Activated gamma-delta T cell treated with Interleukin-2 at 50 U/mL for 16 hours (primary cell): ENCODE results near the gene GTPBP6.
"Not testable (repeated sequence)": the region's sequence is repeated elsewhere in the genome, so short reads cannot be mapped to it uniquely, and the experiment has no call there.

Source experiments
- DNase-seq: peaks from one replicate; pipeline ENCODE4 v3.0.0-alpha.2; 2020

Gene GTPBP6

DNA sequence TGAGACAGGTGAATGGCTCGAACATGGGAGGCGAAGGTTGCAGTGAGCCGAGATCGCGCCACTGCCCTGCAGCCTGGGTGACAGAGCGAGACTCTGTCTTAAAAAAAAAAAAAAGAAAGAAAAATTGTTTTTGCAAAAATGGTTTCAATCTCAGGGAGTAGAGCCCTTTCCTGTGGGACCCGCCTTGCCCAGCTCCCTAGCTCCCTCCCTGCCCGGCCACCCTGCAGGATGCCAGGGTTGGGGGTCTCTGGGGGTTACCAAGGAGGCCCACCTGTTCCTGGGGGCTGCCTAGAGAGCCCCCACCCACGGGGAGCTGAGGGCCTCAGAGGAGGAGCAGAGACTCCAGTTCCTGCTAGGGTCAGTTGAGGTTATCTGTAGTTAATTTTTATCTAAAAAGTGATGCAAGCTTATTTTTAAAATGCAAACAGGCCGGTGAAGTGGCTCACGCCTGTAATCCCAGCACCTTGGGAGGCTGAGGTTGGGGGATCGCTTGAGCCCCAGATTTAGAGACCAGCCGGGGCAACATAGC, 56.2 kb downstream of the GTPBP6 start:
- no peak for DNase-seq

- no peak for DNase-seq
These were observed 56.7 kb downstream of the GTPBP6 start for GRCh38 chrX:261919-262352.

DNA sequence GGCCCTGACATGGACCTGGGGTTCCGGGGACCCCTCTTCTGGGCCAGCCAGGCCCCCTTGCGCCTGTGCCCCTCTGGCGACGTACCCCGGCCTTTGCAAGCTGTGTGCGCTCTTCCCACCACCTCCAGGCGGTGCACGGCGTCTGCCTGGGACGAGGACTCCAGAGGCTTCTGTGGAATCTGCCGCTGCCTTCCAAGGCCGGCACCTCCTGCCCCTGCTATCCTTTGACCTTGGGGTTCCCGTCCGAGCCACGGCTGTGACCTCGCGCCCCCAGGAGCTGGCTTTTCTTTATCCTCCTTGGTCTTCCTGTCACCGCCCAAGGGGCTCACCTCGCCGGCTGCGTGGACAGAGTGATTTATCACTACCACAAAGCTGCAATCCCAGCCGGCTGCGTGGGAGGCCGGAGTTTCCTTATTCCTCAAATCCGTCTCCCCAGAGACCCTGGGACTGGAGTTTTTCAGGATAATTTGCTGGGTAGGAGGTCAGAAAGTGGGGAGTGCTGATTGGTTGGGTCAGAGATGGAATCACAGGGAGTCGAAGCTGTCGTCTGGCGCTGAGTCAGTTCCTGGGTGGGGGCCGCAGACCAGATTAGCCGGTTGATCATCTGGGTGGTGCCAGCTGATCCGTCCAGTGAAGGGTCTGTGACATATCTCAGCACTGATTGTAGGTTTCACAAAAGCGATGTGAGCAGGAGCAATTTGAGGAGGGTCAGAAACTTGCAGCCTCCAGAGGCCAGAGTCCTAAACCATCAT, 57.3 kb downstream of the GTPBP6 start:
- no peak for DNase-seq

- no peak for DNase-seq
These were observed 58.8 kb downstream of the GTPBP6 start for GRCh38 chrX:259692-260355.

DNA sequence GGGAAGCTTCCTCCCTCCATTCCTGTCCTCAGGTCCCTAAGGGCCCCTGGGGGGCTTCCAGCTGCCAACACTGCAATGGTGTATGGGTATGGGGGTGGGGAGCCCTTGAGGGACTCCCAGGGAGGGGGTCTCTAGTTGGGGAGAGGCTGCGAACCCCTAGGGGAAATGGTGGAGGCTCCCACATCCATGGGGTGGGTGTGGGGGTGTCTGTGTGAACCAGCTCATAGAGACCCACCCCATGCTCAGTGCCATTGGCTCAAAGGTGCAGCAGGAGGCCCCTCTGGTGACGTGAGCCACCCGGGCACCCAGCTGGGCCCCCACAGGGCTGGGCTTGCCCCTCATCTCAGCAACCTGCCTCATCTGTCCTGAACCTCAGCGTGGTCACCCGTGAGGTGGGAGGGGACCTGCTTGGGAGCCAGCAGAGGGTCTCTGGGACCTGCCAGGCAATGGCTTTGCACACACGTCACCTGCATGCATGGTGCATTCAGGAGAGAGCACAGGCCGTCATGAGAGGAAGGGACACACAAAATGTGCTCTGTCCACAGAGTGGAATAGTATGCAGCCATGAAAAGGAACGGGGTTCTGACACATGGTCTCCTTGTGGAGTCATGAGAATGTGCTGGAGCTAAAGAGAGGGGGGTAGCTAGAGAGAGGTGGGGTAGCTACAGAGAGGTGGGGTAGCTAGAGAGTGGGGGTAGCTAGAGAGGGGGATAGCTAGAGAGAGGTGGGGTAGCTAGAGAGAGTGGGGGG, 60.1 kb downstream of the GTPBP6 start:
- no peak for DNase-seq

GRCh38 chrX:257681-258289, 60.8 kb downstream of the GTPBP6 start:
- DNase-seq = no peak

- not testable (repeated sequence) for DNase-seq
These were observed 61.5 kb downstream of the GTPBP6 start for GRCh38 chrX:257054-257453.

DNA sequence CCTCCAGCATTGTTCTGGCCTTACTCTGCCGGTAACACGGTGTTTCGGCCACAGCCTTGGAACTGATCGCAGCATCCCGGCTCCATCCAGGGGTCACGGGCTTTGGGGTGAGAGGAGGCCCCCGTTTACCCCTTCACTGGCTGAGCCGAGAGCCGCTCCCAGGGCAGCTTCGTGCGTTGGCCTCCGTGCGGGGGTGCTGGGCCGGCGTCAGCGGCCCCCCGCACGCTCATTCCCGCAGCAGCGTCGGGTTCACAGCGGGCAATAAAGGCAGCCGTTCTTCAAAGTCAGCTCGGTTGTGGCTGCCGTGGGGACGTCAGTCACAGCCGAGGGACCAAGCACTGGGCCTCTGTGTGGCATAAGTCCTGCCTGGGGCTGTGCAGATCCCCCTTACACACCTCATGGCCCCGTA, 62.7 kb downstream of the GTPBP6 start:
- no peak for DNase-seq
